Measurements from ENCODE around the gene GSTA1.
"Not testable (repeated sequence)": the region's sequence is repeated elsewhere in the genome, so short reads cannot be mapped to it uniquely, and the experiment has no call there.

Gene GSTA1

GRCh38 chr6:52803668-52804255, at the start of gene GSTA1:
TSS of gene GSTA1 (minus strand) at chr6:52803816. CDS start at chr6:52799267, 4,549 bp downstream.
- DNase-seq: not testable (repeated sequence)

- DNase-seq: no peak
Measured at GRCh38 chr6:52849137-52849536, 45.5 kb upstream of the GSTA1 start.

GRCh38 chr6:52846002-52846401, 42.4 kb upstream of the GSTA1 start:
- no peak for DNase-seq

GRCh38 chr6:52843605-52844004, 40.0 kb upstream of the GSTA1 start:
- DNase-seq: no peak

GRCh38 chr6:52840763-52841585, 37.4 kb upstream of the GSTA1 start, which contains the start of gene GSTA5:
TSS of gene GSTA5 (minus strand) at chr6:52840813.
- DNase-seq: no peak

GRCh38 chr6:52839124-52840055, 35.8 kb upstream of the GSTA1 start:
- peak; percentile 41 to 46 for DNase-seq

- DNase-seq: no peak
Measured at GRCh38 chr6:52834481-52834880, 30.9 kb upstream of the GSTA1 start.

- DNase-seq: not testable (repeated sequence)
Measured at GRCh38 chr6:52830869-52831268, 27.3 kb upstream of the GSTA1 start.

GRCh38 chr6:52829046-52829817, 25.6 kb upstream of the GSTA1 start:
- DNase-seq: no peak

- not testable (repeated sequence) for DNase-seq
Measured at GRCh38 chr6:52828621-52829020, 25.0 kb upstream of the GSTA1 start.

GRCh38 chr6:52827073-52827783, 23.6 kb upstream of the GSTA1 start:
- not testable (repeated sequence) for DNase-seq

- no peak for DNase-seq
Measured at GRCh38 chr6:52826513-52826912, 22.9 kb upstream of the GSTA1 start.

GRCh38 chr6:52825900-52826459, 22.4 kb upstream of the GSTA1 start:
- DNase-seq: not testable (repeated sequence)

- DNase-seq: not testable (repeated sequence)
Measured at GRCh38 chr6:52825270-52825793, 21.7 kb upstream of the GSTA1 start.

- no peak for DNase-seq
Measured at GRCh38 chr6:52821842-52822241, 18.2 kb upstream of the GSTA1 start.

GRCh38 chr6:52820198-52820597, 16.6 kb upstream of the GSTA1 start:
- DNase-seq: no peak

- DNase-seq: peak; percentile 33 to 38
Measured at GRCh38 chr6:52815167-52816092, 11.8 kb upstream of the GSTA1 start.

GRCh38 chr6:52814545-52814944, 10.9 kb upstream of the GSTA1 start:
- not testable (repeated sequence) for DNase-seq

GRCh38 chr6:52809777-52810176, 6.2 kb upstream of the GSTA1 start:
- DNase-seq: not testable (repeated sequence)

- DNase-seq: no peak
Measured at GRCh38 chr6:52808660-52809059, 5.0 kb upstream of the GSTA1 start.
